Activated CD4-positive, alpha-beta T cell treated with anti-CD3 and anti-CD28 coated beads, Interleukin-2, Interleukin-4, amounts not matched to agents 100 ng/mL and 50 ng/mL, durations not matched to agents 16 hours and 8 hours (primary cell): ENCODE results near the gene HIP1.
"Not testable (repeated sequence)": the region's sequence is repeated elsewhere in the genome, so short reads cannot be mapped to it uniquely, and the experiment has no call there.

Experiments used
- DNase-seq: peaks from one replicate; pipeline ENCODE4 v3.0.0-alpha.2; 2020; ENCODE audit warnings: low spot score

Gene HIP1

GRCh38 chr7:75686551-75686950 lies 52.2 kb downstream of the HIP1 start:
- no peak for DNase-seq

GRCh38 chr7:75682052-75682451 lies 56.7 kb downstream of the HIP1 start:
- DNase-seq, result not testable (repeated sequence)

GRCh38 chr7:75679060-75679459 lies 59.7 kb downstream of the HIP1 start:
- no peak for DNase-seq

- no peak for DNase-seq
Measured at GRCh38 chr7:75669579-75669978, 69.2 kb downstream of the HIP1 start.

GRCh38 chr7:75667938-75668337 lies 70.8 kb downstream of the HIP1 start:
- no peak for DNase-seq

GRCh38 chr7:75663302-75663907 lies 75.3 kb downstream of the HIP1 start:
- no peak for DNase-seq

GRCh38 chr7:75662579-75663301 lies 76.0 kb downstream of the HIP1 start:
- no peak for DNase-seq

- no peak for DNase-seq
Measured at GRCh38 chr7:75660566-75661215, 78.0 kb downstream of the HIP1 start.

- no peak for DNase-seq
Measured at GRCh38 chr7:75658802-75659201, 79.9 kb downstream of the HIP1 start.

- DNase-seq, result no peak
Measured at GRCh38 chr7:75658369-75658768, 80.4 kb downstream of the HIP1 start.

- DNase-seq, result no peak
Measured at GRCh38 chr7:75657866-75658265, 80.9 kb downstream of the HIP1 start.

GRCh38 chr7:75656740-75657139 lies 82.0 kb downstream of the HIP1 start:
- DNase-seq, result no peak

- DNase-seq, result no peak
Measured at GRCh38 chr7:75655536-75655935, 83.2 kb downstream of the HIP1 start.

- no peak for DNase-seq
Measured at GRCh38 chr7:75654855-75655254, 83.9 kb downstream of the HIP1 start.

GRCh38 chr7:75653651-75654050 lies 85.1 kb downstream of the HIP1 start:
- no peak for DNase-seq

GRCh38 chr7:75652788-75653187 lies 86.0 kb downstream of the HIP1 start:
- DNase-seq, result no peak

- DNase-seq, result no peak
Measured at GRCh38 chr7:75650681-75651080, 88.1 kb downstream of the HIP1 start.

- DNase-seq, result no peak
Measured at GRCh38 chr7:75650062-75650461, 88.7 kb downstream of the HIP1 start.

GRCh38 chr7:75649462-75649861 lies 89.3 kb downstream of the HIP1 start:
- DNase-seq, result no peak

GRCh38 chr7:75647709-75648438 lies 90.9 kb downstream of the HIP1 start:
- no peak for DNase-seq

- no peak for DNase-seq
Measured at GRCh38 chr7:75646571-75647102, 92.1 kb downstream of the HIP1 start.

- no peak for DNase-seq
Measured at GRCh38 chr7:75645570-75645969, 93.2 kb downstream of the HIP1 start.
